HL-60 (cell line): Measurements from ENCODE around the gene ANKRD28.

ENCODE experiments used
- DNase-seq, 2 experiments: peaks; one replicate each; pipeline ENCODE4 v3.0.0-alpha.2; 2010 to 2020; ENCODE audit warnings: low read depth in 1 of 2, low spot score in 1 of 2
- H3K27ac ChIP-seq: fragments of 250-450 bp; sonication (Bioruptor Pico); replicated peaks from 2 replicates; pipeline ENCODE4 v1.5.1; 2020; ENCODE audit warnings: mild to moderate bottlenecking, moderate library complexity
- H3K27me3 ChIP-seq: fragments of 250-450 bp; sonication (Bioruptor Pico); 2 replicates; pipeline ENCODE4 v1.5.1; 2021; ENCODE audit warnings: mild to moderate bottlenecking, moderate library complexity; ENCODE audit not compliant: insufficient read depth, poor library complexity, severe bottlenecking
- H3K4me3 ChIP-seq: replicated peaks from 2 replicates; pipeline ENCODE4 v1.5.1; 2011; ENCODE audit warnings: mild to moderate bottlenecking, control low read depth, low read length; ENCODE audit not compliant: insufficient read depth
- CTCF ChIP-seq: IDR thresholded peaks from one replicate; pipeline ENCODE4 v1.5.1; 2011; ENCODE audit warnings: low read length, control low read depth, inconsistent platforms; ENCODE audit not compliant: insufficient read depth
- GABPA ChIP-seq: IDR thresholded peaks from 2 replicates; pipeline ENCODE4 v1.6.1; 2012; ENCODE audit warnings: low read depth
- POLR2AphosphoS5 ChIP-seq: IDR thresholded peaks from 2 replicates; pipeline ENCODE4 v1.6.1; 2012; ENCODE audit warnings: low read depth
- REST ChIP-seq: IDR thresholded peaks from 2 replicates; pipeline ENCODE4 v1.6.1; 2012; ENCODE audit warnings: low read depth; ENCODE audit not compliant: insufficient replicate concordance
- SPI1 ChIP-seq: IDR thresholded peaks from 2 replicates; pipeline ENCODE4 v1.6.1; 2012; ENCODE audit warnings: low read depth, mild to moderate bottlenecking, borderline replicate concordance

Gene ANKRD28

GRCh38 chr3:15645246-15645645 lies 152.5 kb downstream of the ANKRD28 start:
- no peaks in the 10 kb centered on the region for H3K27me3 ChIP-seq
- no peak overlapping the region for H3K27ac ChIP-seq
- TF ChIP-seq POLR2AphosphoS5 (no peak), SPI1 (no peak), GABPA (no peak), CTCF (no peak), REST (no peak)
- no peak for DNase-seq
- no peak overlapping the region for H3K4me3 ChIP-seq

- no peak for DNase-seq
- H3K4me3 ChIP-seq = no peak overlapping the region
- H3K27me3 ChIP-seq = no peaks in the 10 kb centered on the region
- TF ChIP-seq GABPA = no peak
- no peak for TF ChIP-seq REST
- TF ChIP-seq POLR2AphosphoS5 = no peak
- TF ChIP-seq SPI1 = no peak
- TF ChIP-seq CTCF = no peak
- H3K27ac ChIP-seq = no peak overlapping the region
Observed at GRCh38 chr3:15638891-15639262, 158.9 kb downstream of the ANKRD28 start.

GRCh38 chr3:15638193-15638890 lies 159.4 kb downstream of the ANKRD28 start:
- Histone ChIP-seq H3K4me3 (no peak overlapping the region), H3K27ac (no peak overlapping the region), H3K27me3 (no peaks in the 10 kb centered on the region)
- TF ChIP-seq GABPA = no peak
- no peak for TF ChIP-seq REST
- no peak for TF ChIP-seq POLR2AphosphoS5
- no peak for TF ChIP-seq CTCF
- no peak for TF ChIP-seq SPI1
- no peak for DNase-seq
